Vagina (tissue), 2 donors: ENCODE results near the gene SHFL.

Experiments
- CTCF ChIP-seq, 3 experiments: fragments of 450-650 bp in 2 of 3; fragments of 200-600 bp in 1 of 3; sonication (generic) in 1 of 3; IDR thresholded peaks; one replicate each; pipeline ENCODE4 v1.5.1; 2017 to 2019; ENCODE audit warnings: antibody characterized with exemption in 3 of 3, mild to moderate bottlenecking in 2 of 3, moderate library complexity in 2 of 3
- POLR2A ChIP-seq, 2 donors: fragments of 450-650 bp; IDR thresholded peaks; one replicate each; pipeline ENCODE4 v1.6.1; 2017; ENCODE audit warnings: antibody characterized with exemption in 2 of 2, mild to moderate bottlenecking in 2 of 2, moderate library complexity in 2 of 2

- TF ChIP-seq POLR2A (IDR thresholded peaks at IDR 0.05), result no peak
- TF ChIP-seq CTCF (IDR thresholded peaks at IDR 0.05), result no peak
Observed at GRCh38 chr19:10037367-10037766, 48.8 kb upstream of the SHFL start.
